ENCODE data around the gene FAM118B. TPM values are rescaled to one million over a fixed set of nuclear protein-coding genes. Genes with fewer than 3 reads are reported as not detected.

Gene FAM118B
- total RNA-seq, 4 donors from 2014 or later, result 11.4 to 14.2 (median 11.6) TPM

DNA sequence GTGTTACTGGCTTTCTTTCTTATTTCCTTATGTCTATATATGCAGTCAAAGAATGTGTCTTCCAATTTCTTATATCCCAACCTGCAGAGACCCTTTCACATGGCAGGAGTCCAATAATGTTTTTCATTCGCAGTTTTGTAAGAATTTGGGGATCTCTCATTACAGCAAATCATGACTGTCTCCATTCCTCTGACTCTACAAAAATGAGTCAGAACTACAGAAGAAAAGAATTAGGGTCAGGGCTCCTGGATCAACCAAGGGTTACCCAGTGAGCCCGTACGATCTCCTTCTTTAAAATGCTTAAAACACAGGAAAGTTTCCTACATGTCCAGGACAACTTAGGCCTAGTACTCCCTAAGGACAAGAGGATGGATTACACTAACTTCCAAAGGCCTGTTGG lies 42.3 kb upstream of the FAM118B start:
- Histone ChIP-seq H3K9me3 (no peaks in the 10 kb centered on the region), H3K27me3 (no peaks in the 10 kb centered on the region), H3K4me3 (no peak overlapping the region), H3K27ac (no peak overlapping the region), H3K36me3 (no peaks in the 10 kb centered on the region), H3K4me1 (no peaks in the 10 kb centered on the region)
- DNase-seq (ENCODE audit: low spot score in 2 of 2), result no peak
- no peak for TF ChIP-seq CTCF (IDR thresholded peaks at IDR 0.05)
- TF ChIP-seq POLR2A (IDR thresholded peaks at IDR 0.05), result no peak
- TF ChIP-seq EP300 (IDR thresholded peaks at IDR 0.05), result no peak
- WGBS, 2 donors, result 66 to 70% methylated on average over 3 of the region's 3 CpGs

GRCh38 chr11:126172596-126173038 lies 39.0 kb upstream of the FAM118B start:
- no peak overlapping the region for H3K4me3 ChIP-seq
- no peaks in the 10 kb centered on the region for H3K36me3 ChIP-seq
- peak overlapping the region in 1 of 4 donors; percentile 20 for H3K27ac ChIP-seq
- DNase-seq (ENCODE audit: low spot score in 2 of 2), result peak in 1 of 2 donors; percentile 21
- 58 to 74% methylated on average over 8 of the region's 8 CpGs for WGBS, 2 donors
- no peaks in the 10 kb centered on the region for H3K9me3 ChIP-seq
- TF ChIP-seq EP300 (IDR thresholded peaks at IDR 0.05) (peak in 1 of 2 donors; percentile 42), CTCF (IDR thresholded peaks at IDR 0.05) (no peak)
- H3K4me1 ChIP-seq, result peaks cover 0 to 12% (median 0%) of the 10 kb centered on the region in 4 donors
- H3K27me3 ChIP-seq, result no peaks in the 10 kb centered on the region

DNA sequence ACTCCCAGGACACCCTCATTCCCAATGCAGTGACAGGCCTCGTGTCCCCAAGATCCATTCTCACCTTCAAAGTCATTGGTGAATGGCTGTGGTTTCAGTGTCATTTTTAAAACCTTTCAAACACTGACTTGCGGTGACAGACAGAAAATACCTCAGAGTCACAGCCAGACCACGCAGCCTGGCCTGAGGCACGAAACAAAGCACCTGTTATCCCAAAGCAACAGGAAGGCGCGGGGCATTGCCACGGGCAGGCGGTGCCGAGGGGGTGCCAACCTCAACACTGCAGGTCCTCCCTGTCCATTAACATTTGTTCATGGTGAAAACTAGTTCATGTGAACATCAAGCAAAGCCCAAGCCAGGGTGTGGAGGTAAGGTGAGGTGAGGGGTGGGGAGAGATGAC lies 38.3 kb upstream of the FAM118B start:
- Histone ChIP-seq H3K9me3 (no peaks in the 10 kb centered on the region), H3K27me3 (no peaks in the 10 kb centered on the region), H3K4me1 (peaks cover 0 to 12% (median 0%) of the 10 kb centered on the region in 4 donors), H3K27ac (peak overlapping the region in 1 of 4 donors; percentile 20), H3K36me3 (no peaks in the 10 kb centered on the region), H3K4me3 (no peak overlapping the region)
- 87 to 90% methylated on average over 9 of the region's 9 CpGs for WGBS, 2 donors
- TF ChIP-seq CTCF (IDR thresholded peaks at IDR 0.05) (no peak), POLR2A (IDR thresholded peaks at IDR 0.05) (no peak), EP300 (IDR thresholded peaks at IDR 0.05) (no peak)
- DNase-seq (ENCODE audit: low spot score in 2 of 2), result no peak

DNA sequence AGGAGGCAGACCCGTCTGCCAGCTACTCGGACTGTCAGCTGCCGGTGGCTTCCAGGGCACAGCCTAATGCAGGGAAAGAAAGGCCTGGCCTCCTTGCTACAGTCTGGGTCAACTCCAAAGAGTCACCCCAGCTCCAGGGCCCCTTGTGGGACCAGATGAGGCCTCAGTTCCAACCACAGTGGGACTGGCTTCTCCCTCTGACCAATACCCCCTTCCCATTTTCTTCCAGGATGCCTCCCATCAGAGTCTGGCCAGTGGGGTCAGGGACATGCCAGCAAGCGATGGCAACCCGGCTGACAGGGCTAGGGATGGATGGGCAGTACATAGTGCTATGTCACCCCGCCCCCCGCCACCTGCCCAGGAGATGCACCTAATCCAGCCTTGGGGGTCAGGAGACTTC lies 36.8 kb upstream of the FAM118B start:
- Histone ChIP-seq H3K27ac (peak overlapping the region in 1 of 4 donors; percentile 51), H3K4me1 (peaks cover 0 to 12% (median 0%) of the 10 kb centered on the region in 4 donors), H3K9me3 (no peaks in the 10 kb centered on the region), H3K4me3 (no peak overlapping the region), H3K27me3 (no peaks in the 10 kb centered on the region), H3K36me3 (no peaks in the 10 kb centered on the region)
- TF ChIP-seq POLR2A (IDR thresholded peaks at IDR 0.05), result no peak
- no peak for TF ChIP-seq CTCF (IDR thresholded peaks at IDR 0.05)
- no peak for TF ChIP-seq EP300 (IDR thresholded peaks at IDR 0.05)
- WGBS, 2 donors, result 88 to 96% methylated on average over 4 to 7 of the region's 7 CpGs
- no peak for DNase-seq (ENCODE audit: low spot score in 2 of 2)

DNA sequence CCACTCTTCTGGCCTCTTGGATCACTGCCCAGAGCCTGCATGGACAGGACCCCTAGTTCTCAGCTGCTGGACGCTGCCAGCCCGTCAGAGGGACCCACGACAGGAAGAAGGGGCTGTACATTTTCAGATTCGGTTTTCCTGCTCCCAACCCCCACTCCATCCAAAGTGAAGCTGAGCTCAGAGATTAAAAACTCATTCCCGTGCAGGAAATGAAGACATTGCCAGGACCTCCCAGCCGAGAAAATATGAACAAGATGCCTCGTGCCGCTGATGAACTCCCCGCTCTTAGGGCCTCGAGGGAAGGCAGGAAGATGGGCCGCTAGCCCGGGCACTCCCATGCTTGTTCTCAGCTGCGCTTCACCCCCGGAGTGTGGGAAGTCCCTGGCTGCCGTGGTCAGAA lies 36.2 kb upstream of the FAM118B start:
- Histone ChIP-seq H3K27me3 (no peaks in the 10 kb centered on the region), H3K9me3 (peaks cover 0 to under 1% (median 0%) of the 10 kb centered on the region in 4 donors), H3K27ac (peak overlapping the region in 1 of 4 donors; percentile 51), H3K4me3 (no peak overlapping the region), H3K4me1 (peaks cover 0 to 12% (median 0%) of the 10 kb centered on the region in 4 donors), H3K36me3 (peaks cover 0 to 1% (median 0%) of the 10 kb centered on the region in 3 donors)
- DNase-seq (ENCODE audit: low spot score in 2 of 2), result peak; percentile 48 to 65
- 35 to 43% methylated on average over 12 to 15 of the region's 15 CpGs for WGBS, 2 donors
- peak in 1 of 2 donors; percentile 69 for TF ChIP-seq EP300 (IDR thresholded peaks at IDR 0.05)
- no peak for TF ChIP-seq CTCF (IDR thresholded peaks at IDR 0.05)

All from tibial nerve (tissue), 4 donors.